Activated CD4-positive, alpha-beta T cell treated with anti-CD3 and anti-CD28 coated beads, Interleukin-2, amount 10 ng/mL, durations not matched to agents 7 days and 5 days (primary cell): ENCODE measurements around the gene KIF13A. TPM values are rescaled to one million over a fixed set of nuclear protein-coding genes. Genes with fewer than 3 reads are reported as not detected.
"Not testable (repeated sequence)": the region's sequence is repeated elsewhere in the genome, so short reads cannot be mapped to it uniquely, and the experiment has no call there.

Source experiments
- CTCF ChIA-PET: fragments of 350-600 bp; sonication (Branson Sonifier 250); formaldehyde crosslinking; loops from one replicate; lab custom pipeline; 2021; ENCODE audit warnings: antibody characterized with exemption; lab: Charles Lee
- POLR2A ChIA-PET: fragments of 350-600 bp; sonication (Branson Sonifier 250); formaldehyde crosslinking; loops from one replicate; lab custom pipeline; 2021; ENCODE audit warnings: antibody characterized with exemption; lab: Charles Lee
- DNase-seq: peaks from one replicate; pipeline ENCODE4 v3.0.0-alpha.2; 2020
- H3K27ac Mint-ChIP-seq: one replicate; pipeline ENCODE4 v1.8.0; 2021; ENCODE audit warnings: mild to moderate bottlenecking, moderate library complexity, mixed read lengths
- H3K27me3 Mint-ChIP-seq: one replicate; pipeline ENCODE4 v1.8.0; 2021; ENCODE audit warnings: mixed read lengths
- H3K36me3 Mint-ChIP-seq: one replicate; pipeline ENCODE4 v1.8.0; 2021; ENCODE audit warnings: low read depth, mixed read lengths
- H3K4me1 Mint-ChIP-seq: one replicate; pipeline ENCODE4 v1.8.0; 2021; ENCODE audit warnings: mixed read lengths
- H3K4me3 Mint-ChIP-seq: one replicate; pipeline ENCODE4 v1.8.0; 2021; ENCODE audit warnings: mild to moderate bottlenecking, moderate library complexity, mixed read lengths
- H3K9me3 Mint-ChIP-seq: one replicate; pipeline ENCODE4 v1.8.0; 2021; ENCODE audit warnings: mixed read lengths
- total RNA-seq, 2 experiments: library from RNA; stranded (reverse); gene quantifications; one replicate each; pipeline ENCODE4 v1.2.3, GENCODE V29; 2021

Gene KIF13A
- total RNA-seq, 2 experiments from 2014 or later, result not detected

DNA sequence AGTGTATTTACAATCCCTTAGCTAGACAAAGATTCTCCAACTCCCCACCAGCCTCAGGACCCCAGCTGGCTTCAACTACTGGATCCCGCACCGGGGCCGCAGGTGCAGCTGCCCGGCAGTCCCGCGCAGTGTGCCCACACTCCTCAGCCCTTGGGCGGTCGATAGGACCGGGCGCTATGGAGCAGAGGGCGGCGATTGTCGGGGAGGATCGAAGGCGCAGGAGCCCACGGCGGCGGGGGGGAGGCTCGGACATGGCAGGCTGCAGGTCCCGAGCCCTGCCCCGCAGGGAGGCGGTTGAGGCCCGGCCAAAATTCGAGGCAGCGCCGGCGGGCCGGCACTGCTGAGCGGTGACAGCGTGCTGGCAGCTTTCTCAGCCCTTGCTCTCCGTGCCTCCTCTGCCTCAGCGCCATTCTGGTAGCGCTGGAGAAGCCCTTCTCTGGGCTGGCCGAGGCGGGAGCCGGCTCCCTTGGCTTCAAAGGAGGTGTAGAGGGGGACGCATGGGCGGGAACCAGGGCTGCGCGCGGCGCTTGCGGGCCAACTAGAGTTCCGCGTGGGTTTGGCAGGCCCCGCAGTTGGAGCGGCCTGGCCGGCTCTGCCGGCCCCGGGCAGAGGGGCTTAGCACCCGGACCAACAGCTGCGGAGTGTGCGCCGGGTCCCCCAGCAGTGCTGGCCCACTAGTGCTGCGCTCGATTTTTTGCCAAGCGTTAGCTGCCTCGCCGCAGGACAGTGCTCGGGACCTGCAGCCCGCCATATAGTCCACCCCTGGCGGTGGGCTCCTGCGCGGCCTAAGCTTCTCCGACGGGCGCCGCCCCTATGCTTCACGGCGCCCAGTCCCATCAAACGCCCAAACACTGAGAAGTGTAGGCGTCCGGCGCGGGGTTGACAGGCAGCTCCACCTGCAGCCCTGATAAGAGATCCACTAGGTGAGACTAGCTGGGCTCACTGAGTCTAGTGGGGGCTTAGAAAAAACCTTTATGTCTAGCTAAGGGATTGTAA lies 32.4 kb upstream of the KIF13A start:
- no peak for DNase-seq
- Mint-ChIP-seq H3K4me1 (no peaks in the 10 kb centered on the region), H3K9me3 (peaks cover 4% of the 10 kb centered on the region), H3K27ac (no peak overlapping the region), H3K36me3 (no peaks in the 10 kb centered on the region), H3K4me3 (no peak overlapping the region), H3K27me3 (peaks cover 2% of the 10 kb centered on the region)
- ChIA-PET POLR2A (no interaction called here), CTCF (interaction anchor here (0.6 to 0.7 kb wide), 2 partner anchors 10 to 368 kb away, joined by 4 to 6 read pairs; partner anchors contain the start of gene RNF144B)

DNA sequence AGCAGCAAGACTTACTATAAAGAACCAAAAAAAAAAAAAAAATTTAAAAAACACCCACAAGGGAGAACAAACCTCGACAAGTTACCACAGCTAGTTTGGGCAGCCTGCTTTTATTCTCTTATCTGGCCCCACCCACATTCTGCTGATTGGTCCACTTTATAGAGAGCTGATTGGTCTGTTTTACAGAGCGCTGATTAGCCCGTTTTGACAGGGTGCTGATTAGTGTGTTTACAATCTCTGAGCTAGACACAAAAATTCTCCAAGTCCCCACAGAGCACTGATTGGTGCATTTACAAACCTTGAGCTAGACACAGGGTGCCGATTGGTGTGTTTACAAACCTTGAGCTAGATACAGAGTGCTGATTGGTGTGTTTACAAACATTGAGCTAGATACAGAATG lies 31.7 kb upstream of the KIF13A start:
- H3K9me3 Mint-ChIP-seq, H3K4me3 Mint-ChIP-seq, H3K4me1 Mint-ChIP-seq, H3K36me3 Mint-ChIP-seq, H3K27ac Mint-ChIP-seq, POLR2A ChIA-PET, DNase-seq, H3K27me3 Mint-ChIP-seq: not testable (repeated sequence)
- CTCF ChIA-PET, result interaction anchor here (0.6 to 0.7 kb wide), 2 partner anchors 10 to 368 kb away, joined by 4 to 6 read pairs; partner anchors contain the start of gene RNF144B

DNA sequence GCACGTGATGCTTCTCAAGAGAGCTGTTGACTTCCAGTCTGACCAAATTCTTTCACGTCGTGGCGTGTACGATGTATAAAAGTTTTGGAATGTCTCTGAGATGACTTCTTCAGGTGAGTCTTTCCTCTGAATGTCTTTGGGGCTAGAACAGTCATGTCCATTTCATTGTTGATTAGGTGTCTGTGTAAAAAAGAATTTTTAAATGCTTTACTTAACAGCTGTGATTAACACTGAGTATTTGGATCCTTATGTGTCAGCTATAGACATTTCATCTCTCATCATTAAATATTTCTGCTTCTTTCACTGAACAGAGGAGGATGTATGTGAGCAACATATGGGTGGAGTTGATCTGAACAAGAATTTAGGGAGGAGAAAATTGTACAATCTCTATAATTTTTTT lies 29.3 kb upstream of the KIF13A start:
- H3K27me3 Mint-ChIP-seq, result peaks cover 3% of the 10 kb centered on the region
- ChIA-PET CTCF (no interaction called here), POLR2A (no interaction called here)
- H3K27ac Mint-ChIP-seq, result no peak overlapping the region
- H3K36me3 Mint-ChIP-seq, result no peaks in the 10 kb centered on the region
- H3K4me3 Mint-ChIP-seq, result no peak overlapping the region
- peaks cover 4% of the 10 kb centered on the region for H3K9me3 Mint-ChIP-seq
- no peaks in the 10 kb centered on the region for H3K4me1 Mint-ChIP-seq
- DNase-seq, result no peak

DNA sequence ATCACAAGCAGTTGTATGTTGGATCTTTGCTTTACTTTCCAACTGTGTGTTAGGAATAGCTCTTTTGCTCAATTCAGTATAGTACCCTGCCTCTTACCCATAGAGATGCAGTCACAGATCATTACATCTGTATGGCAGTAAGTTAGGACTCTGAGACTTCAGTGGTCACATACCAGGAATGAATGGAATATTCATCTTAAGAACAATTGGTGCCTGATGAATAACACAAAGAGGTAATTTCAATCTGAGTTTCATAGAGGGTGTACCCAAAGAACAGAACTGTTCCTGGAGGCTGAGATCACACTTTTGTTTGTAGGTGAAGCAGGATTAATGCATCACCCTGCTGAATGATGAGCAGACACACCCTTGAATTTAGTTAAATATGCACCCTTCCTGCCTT lies 28.7 kb upstream of the KIF13A start:
- no peaks in the 10 kb centered on the region for H3K36me3 Mint-ChIP-seq
- H3K27me3 Mint-ChIP-seq, result peaks cover 3% of the 10 kb centered on the region
- H3K4me3 Mint-ChIP-seq, result no peak overlapping the region
- H3K4me1 Mint-ChIP-seq, result no peaks in the 10 kb centered on the region
- no peak for DNase-seq
- no peak overlapping the region for H3K27ac Mint-ChIP-seq
- H3K9me3 Mint-ChIP-seq, result peaks cover 4% of the 10 kb centered on the region
- POLR2A ChIA-PET, result no interaction called here
- CTCF ChIA-PET, result interaction anchor here (0.6 kb wide), 1 partner anchor 808 kb away, joined by 3 read pairs; no protein-coding TSS in a partner anchor

GRCh38 chr6:18011287-18011686 lies 23.9 kb upstream of the KIF13A start:
- Mint-ChIP-seq H3K4me1 (no peaks in the 10 kb centered on the region), H3K27ac (no peak overlapping the region), H3K4me3 (no peak overlapping the region), H3K36me3 (no peaks in the 10 kb centered on the region), H3K27me3 (peaks cover 3% of the 10 kb centered on the region), H3K9me3 (peaks cover 4% of the 10 kb centered on the region)
- ChIA-PET POLR2A (no interaction called here), CTCF (no interaction called here)
- DNase-seq, result no peak

GRCh38 chr6:18010540-18010939 lies 23.1 kb upstream of the KIF13A start:
- H3K36me3 Mint-ChIP-seq, H3K4me1 Mint-ChIP-seq, H3K27me3 Mint-ChIP-seq, H3K4me3 Mint-ChIP-seq, H3K9me3 Mint-ChIP-seq, DNase-seq, POLR2A ChIA-PET, H3K27ac Mint-ChIP-seq: not testable (repeated sequence)
- CTCF ChIA-PET, result interaction anchor here (0.5 kb wide), 1 partner anchor 443 kb away, joined by 3 read pairs; no protein-coding TSS in a partner anchor

GRCh38 chr6:18004256-18004985 lies 17.0 kb upstream of the KIF13A start:
- H3K27ac Mint-ChIP-seq, result no peak overlapping the region
- H3K36me3 Mint-ChIP-seq, result no peaks in the 10 kb centered on the region
- H3K4me3 Mint-ChIP-seq, result no peak overlapping the region
- peaks cover 11% of the 10 kb centered on the region for H3K27me3 Mint-ChIP-seq
- H3K4me1 Mint-ChIP-seq, result no peaks in the 10 kb centered on the region
- no peaks in the 10 kb centered on the region for H3K9me3 Mint-ChIP-seq
- POLR2A ChIA-PET, result no interaction called here
- CTCF ChIA-PET, result no interaction called here
- no peak for DNase-seq

- Mint-ChIP-seq H3K27ac (no peak overlapping the region), H3K4me1 (no peaks in the 10 kb centered on the region), H3K36me3 (no peaks in the 10 kb centered on the region), H3K4me3 (no peak overlapping the region), H3K27me3 (peaks cover 29% of the 10 kb centered on the region), H3K9me3 (no peaks in the 10 kb centered on the region)
- ChIA-PET POLR2A (no interaction called here), CTCF (interaction anchor here (0.6 kb wide), 1 partner anchor 83 kb away, joined by 3 read pairs; no protein-coding TSS in a partner anchor)
- DNase-seq, result no peak
Observed at GRCh38 chr6:17999425-17999824, 12.0 kb upstream of the KIF13A start.

- no peaks in the 10 kb centered on the region for H3K36me3 Mint-ChIP-seq
- H3K27ac Mint-ChIP-seq, result no peak overlapping the region
- no peaks in the 10 kb centered on the region for H3K4me1 Mint-ChIP-seq
- ChIA-PET POLR2A (no interaction called here), CTCF (interaction anchor here (0.6 kb wide), 1 partner anchor 84 kb away, joined by 3 read pairs; no protein-coding TSS in a partner anchor)
- no peaks in the 10 kb centered on the region for H3K9me3 Mint-ChIP-seq
- H3K4me3 Mint-ChIP-seq, result no peak overlapping the region
- no peak for DNase-seq
- H3K27me3 Mint-ChIP-seq, result peaks cover 29% of the 10 kb centered on the region
Observed at GRCh38 chr6:17998442-17998841, 11.0 kb upstream of the KIF13A start.

GRCh38 chr6:17998003-17998402 lies 10.6 kb upstream of the KIF13A start:
- Mint-ChIP-seq H3K27me3 (peaks cover 29% of the 10 kb centered on the region), H3K4me1 (no peaks in the 10 kb centered on the region), H3K27ac (no peak overlapping the region), H3K9me3 (no peaks in the 10 kb centered on the region), H3K4me3 (no peak overlapping the region), H3K36me3 (no peaks in the 10 kb centered on the region)
- no peak for DNase-seq
- ChIA-PET CTCF (no interaction called here), POLR2A (no interaction called here)

GRCh38 chr6:17995414-17995813 lies 8.0 kb upstream of the KIF13A start:
- Mint-ChIP-seq H3K36me3 (no peaks in the 10 kb centered on the region), H3K4me1 (no peaks in the 10 kb centered on the region), H3K9me3 (no peaks in the 10 kb centered on the region), H3K27ac (no peak overlapping the region), H3K27me3 (peaks cover 38% of the 10 kb centered on the region), H3K4me3 (no peak overlapping the region)
- ChIA-PET POLR2A (no interaction called here), CTCF (no interaction called here)
- DNase-seq, result no peak

- no peaks in the 10 kb centered on the region for H3K4me1 Mint-ChIP-seq
- ChIA-PET CTCF (no interaction called here), POLR2A (no interaction called here)
Observed at GRCh38 chr6:17994019-17994418, 6.6 kb upstream of the KIF13A start.

More at GRCh38 chr6:17994019-17994418, 6.6 kb upstream of the KIF13A start:
- Mint-ChIP-seq H3K9me3 (no peaks in the 10 kb centered on the region), H3K4me3 (no peak overlapping the region), H3K27ac (no peak overlapping the region), H3K27me3 (peaks cover 43% of the 10 kb centered on the region), H3K36me3 (no peaks in the 10 kb centered on the region)
- no peak for DNase-seq
